ENCODE measurements around the gene HBG2. TPM values are rescaled to one million over a fixed set of nuclear protein-coding genes. Genes with fewer than 3 reads are reported as not detected.
"Not testable (repeated sequence)": the region's sequence is repeated elsewhere in the genome, so short reads cannot be mapped to it uniquely, and the experiment has no call there.

The HBG2 gene
- total RNA-seq, result not detected

- not testable (repeated sequence) for H3K27ac ChIP-seq; H3K4me3 ChIP-seq; H3K4me1 ChIP-seq; DNase-seq (ENCODE audit: low spot score in 2 of 2); H3K36me3 ChIP-seq; H3K27me3 ChIP-seq
- WGBS, 2 donors, result 72 to 80% methylated on average over 3 to 4 of the region's 9 CpGs
- peaks cover 0 to 13% (median 0%) of the 10 kb centered on the region in 4 donors for H3K9me3 ChIP-seq
Observed at GRCh38 chr11:5254646-5255413, at the start of gene HBG2. HBG2 (minus strand) TSS chr11:5254781; CDS start chr11:5254728, 53 bp downstream.

GRCh38 chr11:5304046-5304445, 49.5 kb upstream of the HBG2 start:
- Histone ChIP-seq H3K4me3 (no peak overlapping the region), H3K27ac (no peak overlapping the region), H3K9me3 (no peaks in the 10 kb centered on the region), H3K27me3 (no peaks in the 10 kb centered on the region), H3K36me3 (no peaks in the 10 kb centered on the region), H3K4me1 (no peaks in the 10 kb centered on the region)
- TF ChIP-seq EP300 (IDR thresholded peaks at IDR 0.05) (no peak), POLR2A (IDR thresholded peaks at IDR 0.05) (no peak), CTCF (IDR thresholded peaks at IDR 0.05) (no peak)
- DNase-seq (ENCODE audit: low spot score in 2 of 2), result no peak
- 87 to 100% methylated on average over 1 of the region's 1 CpG for WGBS, 2 donors

GRCh38 chr11:5303626-5304025, 49.0 kb upstream of the HBG2 start:
- no peak for DNase-seq (ENCODE audit: low spot score in 2 of 2)
- Histone ChIP-seq H3K27ac (no peak overlapping the region), H3K4me3 (no peak overlapping the region), H3K4me1 (no peaks in the 10 kb centered on the region), H3K27me3 (no peaks in the 10 kb centered on the region), H3K9me3 (no peaks in the 10 kb centered on the region), H3K36me3 (no peaks in the 10 kb centered on the region)
- TF ChIP-seq EP300 (IDR thresholded peaks at IDR 0.05) (no peak), POLR2A (IDR thresholded peaks at IDR 0.05) (no peak), CTCF (IDR thresholded peaks at IDR 0.05) (no peak)
- WGBS, 2 donors, result 85 to 88% methylated on average over 5 of the region's 5 CpGs

GRCh38 chr11:5301846-5302245, 47.3 kb upstream of the HBG2 start, which contains the start of gene OR51B4:
OR51B4 (minus strand) TSS chr11:5301946; CDS start chr11:5301946, 0 bp downstream.
- DNase-seq (ENCODE audit: low spot score in 2 of 2), result no peak
- Histone ChIP-seq H3K36me3 (no peaks in the 10 kb centered on the region), H3K27me3 (no peaks in the 10 kb centered on the region), H3K27ac (no peak within 1 kb of the TSS), H3K9me3 (no peaks in the 10 kb centered on the region), H3K4me3 (no peak within 1 kb of the TSS), H3K4me1 (no peaks in the 10 kb centered on the region)
- 78 to 88% methylated on average over 2 of the region's 2 CpGs for WGBS, 2 donors
- no peak for TF ChIP-seq CTCF (IDR thresholded peaks at IDR 0.05)
- no peak for TF ChIP-seq EP300 (IDR thresholded peaks at IDR 0.05)
- TF ChIP-seq POLR2A (IDR thresholded peaks at IDR 0.05), result no peak

GRCh38 chr11:5300251-5300650, 45.7 kb upstream of the HBG2 start:
- Histone ChIP-seq H3K4me3 (no peak overlapping the region), H3K4me1 (no peaks in the 10 kb centered on the region), H3K9me3 (no peaks in the 10 kb centered on the region), H3K27me3 (no peaks in the 10 kb centered on the region), H3K27ac (no peak overlapping the region), H3K36me3 (no peaks in the 10 kb centered on the region)
- no peak for TF ChIP-seq POLR2A (IDR thresholded peaks at IDR 0.05)
- no peak for TF ChIP-seq CTCF (IDR thresholded peaks at IDR 0.05)
- no peak for TF ChIP-seq EP300 (IDR thresholded peaks at IDR 0.05)
- DNase-seq (ENCODE audit: low spot score in 2 of 2), result no peak
- WGBS, 2 donors, result 73 to 84% methylated on average over 3 of the region's 3 CpGs
